GM18505 (cell line): ENCODE data around the gene PRR5L.

Source experiments
- ATAC-seq: cut with Tn5 transposase; IDR thresholded peaks from one replicate; pipeline ENCODE4 v1.9.1; 2021; ENCODE audit not compliant: unreplicated experiment
- POLR2A ChIP-seq: IDR thresholded peaks from 4 replicates; pipeline ENCODE4 v1.6.1; 2011; ENCODE audit warnings: borderline replicate concordance; ENCODE audit not compliant: insufficient read depth, insufficient read length; ENCODE audit errors: extremely low read depth

PRR5L gene

DNA sequence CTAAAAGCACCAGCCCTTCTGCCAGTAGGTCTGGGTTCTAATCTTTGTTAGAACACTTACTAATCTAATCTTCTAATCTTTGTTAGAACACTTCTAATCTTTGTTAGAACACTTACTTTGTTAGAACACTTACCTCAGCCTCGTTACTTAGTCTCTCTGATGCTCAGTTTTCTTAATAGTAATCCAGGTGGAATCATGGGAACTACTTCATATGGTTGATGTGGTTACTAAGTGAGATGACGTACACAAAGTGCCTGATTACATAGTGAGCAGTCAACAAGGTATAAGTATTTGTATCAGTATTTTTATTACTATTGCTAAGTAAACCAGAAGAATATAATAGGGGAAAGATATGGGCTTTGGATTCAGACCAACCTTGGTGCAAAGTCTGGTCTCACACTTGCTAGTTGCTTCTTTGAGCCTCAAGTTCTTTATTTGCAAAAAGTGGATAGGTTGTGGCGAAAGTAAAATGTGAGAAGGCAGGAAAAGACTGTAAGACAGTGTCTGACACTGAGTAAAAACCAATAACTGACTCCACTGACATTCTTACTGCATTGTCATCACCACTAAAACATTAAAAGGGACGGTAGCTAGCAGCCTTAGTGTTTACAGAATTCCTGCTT is 130.2 kb downstream of the PRR5L start:
- no peak for ATAC-seq
- no peak for TF ChIP-seq POLR2A

- no peak for ATAC-seq
- TF ChIP-seq POLR2A: no peak
These were observed 131.0 kb downstream of the PRR5L start for GRCh38 chr11:36427079-36427478.

DNA sequence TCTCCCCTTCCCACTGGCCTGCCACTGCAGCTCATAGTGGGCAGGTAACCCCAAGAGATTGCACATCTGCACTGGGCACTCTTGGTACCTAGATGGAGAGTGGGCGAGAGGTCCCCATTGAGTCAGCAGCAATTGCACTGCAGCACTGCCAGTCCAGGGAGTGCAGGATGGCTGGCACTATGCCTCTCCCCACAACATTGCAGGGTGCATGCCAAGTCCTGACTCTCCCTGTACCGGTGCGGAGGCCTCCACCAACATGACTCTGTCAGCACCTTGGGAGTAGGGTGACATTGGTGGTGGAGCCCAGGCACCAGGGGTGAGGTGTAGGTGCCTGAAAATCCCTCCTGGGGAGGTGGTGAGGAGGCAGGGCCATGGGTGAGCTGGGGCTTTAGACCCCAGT is 131.8 kb downstream of the PRR5L start:
- ATAC-seq: no peak
- no peak for TF ChIP-seq POLR2A

GRCh38 chr11:36431429-36432092 is 135.5 kb downstream of the PRR5L start:
- ATAC-seq: peak; percentile 52

GRCh38 chr11:36432093-36432469 is 136.0 kb downstream of the PRR5L start:
- no peak for ATAC-seq
- no peak for TF ChIP-seq POLR2A

More at GRCh38 chr11:36431429-36432092, 135.5 kb downstream of the PRR5L start:
- no peak for TF ChIP-seq POLR2A

- TF ChIP-seq POLR2A: no peak
- no peak for ATAC-seq
These were observed 136.7 kb downstream of the PRR5L start for GRCh38 chr11:36432738-36433137.

DNA sequence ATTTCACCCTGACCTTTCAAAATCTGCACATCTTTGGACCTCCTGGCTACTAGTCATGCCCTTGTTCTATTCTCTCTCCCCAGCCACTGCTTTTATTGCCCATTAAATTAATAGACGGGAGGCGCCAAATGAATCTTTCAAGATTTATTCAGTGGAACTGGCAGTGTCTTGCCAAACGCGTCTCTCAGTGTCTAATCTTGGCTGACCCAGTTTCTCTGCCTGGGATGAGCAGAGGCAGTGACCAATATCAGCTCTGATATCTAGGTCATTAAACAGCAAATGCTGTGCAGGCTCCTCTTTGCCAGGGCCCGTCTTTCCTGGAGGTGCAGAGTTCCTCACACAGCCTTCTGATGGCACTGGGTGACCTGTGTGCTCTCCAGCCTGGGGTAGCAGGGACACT is 140.0 kb downstream of the PRR5L start:
- no peak for TF ChIP-seq POLR2A
- no peak for ATAC-seq

DNA sequence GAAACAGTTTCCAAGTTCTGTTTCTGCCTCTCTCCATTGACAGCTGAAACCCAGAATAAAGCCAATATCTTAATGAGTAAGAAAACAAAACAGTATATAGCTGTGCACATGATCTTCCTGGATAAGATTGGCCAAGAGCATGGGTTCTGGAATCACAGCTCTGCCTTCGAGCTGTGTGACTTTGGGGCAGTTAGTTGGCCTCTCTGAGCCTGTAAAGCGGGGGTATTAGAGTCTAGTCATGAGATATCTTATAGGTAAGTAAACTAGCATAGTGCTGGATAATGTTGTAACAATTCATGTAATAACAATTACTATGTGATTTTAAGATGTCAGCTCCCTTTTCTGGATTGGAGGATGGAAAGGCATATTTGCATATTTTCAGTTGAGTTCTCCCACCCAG is 140.5 kb downstream of the PRR5L start:
- no peak for ATAC-seq
- TF ChIP-seq POLR2A: no peak

GRCh38 chr11:36437413-36437812 is 141.3 kb downstream of the PRR5L start:
- no peak for ATAC-seq
- TF ChIP-seq POLR2A: no peak

- TF ChIP-seq POLR2A: no peak
- ATAC-seq: no peak
These were observed 142.0 kb downstream of the PRR5L start for GRCh38 chr11:36438126-36438525.

DNA sequence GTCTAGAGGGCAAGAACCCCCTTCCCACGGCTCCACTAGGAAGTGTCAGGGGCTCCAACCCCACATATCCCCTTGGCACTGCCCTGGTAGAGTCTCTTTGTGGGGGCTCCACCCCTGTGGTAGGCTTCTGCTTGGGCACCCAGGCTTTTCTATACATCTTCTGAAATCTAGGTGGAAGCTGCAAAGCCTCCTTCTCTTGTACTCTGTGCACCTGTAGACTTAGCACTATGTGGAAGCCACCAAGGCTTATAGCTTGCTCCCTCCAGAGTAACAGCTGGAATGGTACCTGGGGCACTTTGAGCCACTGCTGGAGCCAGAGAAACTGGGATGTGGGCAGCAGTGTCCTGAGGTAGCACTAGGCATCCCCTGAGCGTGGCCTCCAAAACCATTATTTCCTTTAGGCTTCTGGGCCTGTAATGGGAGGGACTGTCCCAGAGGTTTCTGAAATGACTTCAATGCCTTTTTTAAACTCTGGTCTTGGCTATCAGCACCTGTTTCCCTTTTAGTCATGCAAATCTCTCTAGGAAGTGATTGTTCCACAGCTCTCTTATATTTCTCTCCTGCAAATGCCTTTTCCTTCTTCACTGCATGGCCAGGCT is 145.6 kb downstream of the PRR5L start:
- TF ChIP-seq POLR2A: no peak
- ATAC-seq: peak; percentile 96

GRCh38 chr11:36443661-36444060 is 147.6 kb downstream of the PRR5L start:
- no peak for TF ChIP-seq POLR2A

GRCh38 chr11:36446135-36446534 is 150.0 kb downstream of the PRR5L start:
- ATAC-seq: no peak
- no peak for TF ChIP-seq POLR2A

More at GRCh38 chr11:36443661-36444060, 147.6 kb downstream of the PRR5L start:
- no peak for ATAC-seq

GRCh38 chr11:36447514-36447913 is 151.4 kb downstream of the PRR5L start:
- no peak for TF ChIP-seq POLR2A
- ATAC-seq: no peak
